ENCODE data around the gene C2CD2L. TPM values are rescaled to one million over a fixed set of nuclear protein-coding genes. Genes with fewer than 3 reads are reported as not detected.

Gene C2CD2L
- total RNA-seq, 2 experiments from 2014 or later = 10.6 to 19.0 TPM

GRCh38 chr11:119067371-119068222 lies 39.5 kb upstream of the C2CD2L start, which contains the start of gene VPS11:
Gene VPS11 (plus strand): TSS chr11:119067818. CDS start chr11:119067824, 6 bp downstream.
- H3K4me3 ChIP-seq (ENCODE audit: low read depth, low read length, poor library complexity, severe bottlenecking) = peak within 1 kb of the TSS; percentile 83
- TF ChIP-seq CTCF (conservative IDR thresholded peaks at IDR 0.05; ENCODE audit: low read length) (no peak), EZH2phosphoT487 (IDR thresholded peaks at IDR 0.05; ENCODE audit: borderline replicate concordance, low read depth, low read length) (no peak)
- no peaks in the 10 kb centered on the region for H3K9me2 ChIP-seq (ENCODE audit: insufficient read depth, low read length)
- TSS peak; percentile 89 for BruUV-seq (replicated peaks)
- peaks cover 25% of the 10 kb centered on the region for H3K79me2 ChIP-seq (ENCODE audit: insufficient read depth, low read depth, low read length)
- intact Hi-C loops (cut with micrococcal nuclease; ENCODE audit: unreplicated experiment) = loop anchor here (1.0 to 5.0 kb wide), 3 partner anchors 17 to 255 kb away; partner anchors contain the start of gene HMBS
- no peaks in the 10 kb centered on the region for H3K9me3 ChIP-seq (ENCODE audit: low read length)
- DNase-seq (ENCODE audit: low spot score) = peak; percentile 98
- H4K20me1 ChIP-seq (ENCODE audit: insufficient read depth, low read length) = no peaks in the 10 kb centered on the region
- POLR2A ChIA-PET = interaction anchor here (0.5 to 3.0 kb wide), 17 partner anchors 10 to 162 kb away, joined by 3 to 22 read pairs (median 4); partner anchors contain the start of genes CENATAC, DPAGT1 and HMBS
- peaks cover 23% of the 10 kb centered on the region for H3K4me1 ChIP-seq (ENCODE audit: insufficient read depth, low read length, poor library complexity, severe bottlenecking)
- peak within 1 kb of the TSS; percentile 90 for H2AFZ ChIP-seq (ENCODE audit: low read length)
- H3K27ac ChIP-seq (ENCODE audit: low read depth, low read length, poor library complexity, severe bottlenecking) = peak within 1 kb of the TSS; percentile 75
- H3K4me2 ChIP-seq (ENCODE audit: low read length) = peak within 1 kb of the TSS; percentile 88
- H3K36me3 ChIP-seq (ENCODE audit: insufficient read depth, low read length) = peaks cover 24% of the 10 kb centered on the region
- CTCF ChIA-PET (ENCODE audit: unreplicated experiment) = no interaction called here

GRCh38 chr11:119077839-119078238 lies 29.3 kb upstream of the C2CD2L start:
- CTCF ChIA-PET (ENCODE audit: unreplicated experiment) = interaction anchor here (0.6 kb wide), 1 partner anchor 9 kb away, joined by 3 read pairs; no protein-coding TSS in a partner anchor
- no peak for TF ChIP-seq CTCF (conservative IDR thresholded peaks at IDR 0.05; ENCODE audit: low read length)
- no peak for TF ChIP-seq EZH2phosphoT487 (IDR thresholded peaks at IDR 0.05; ENCODE audit: borderline replicate concordance, low read depth, low read length)

More at GRCh38 chr11:119077839-119078238, 29.3 kb upstream of the C2CD2L start:
- Histone ChIP-seq H2AFZ (ENCODE audit: low read length) (no peak overlapping the region), H3K9me2 (ENCODE audit: insufficient read depth, low read length) (no peaks in the 10 kb centered on the region), H3K79me2 (ENCODE audit: insufficient read depth, low read depth, low read length) (no peaks in the 10 kb centered on the region), H3K4me2 (ENCODE audit: low read length) (no peak overlapping the region), H3K27ac (ENCODE audit: low read depth, low read length, poor library complexity, severe bottlenecking) (no peak overlapping the region), H3K9me3 (ENCODE audit: low read length) (no peaks in the 10 kb centered on the region), H3K36me3 (ENCODE audit: insufficient read depth, low read length) (peaks cover 82% of the 10 kb centered on the region), H4K20me1 (ENCODE audit: insufficient read depth, low read length) (no peaks in the 10 kb centered on the region), H3K4me1 (ENCODE audit: insufficient read depth, low read length, poor library complexity, severe bottlenecking) (no peaks in the 10 kb centered on the region), H3K4me3 (ENCODE audit: low read depth, low read length, poor library complexity, severe bottlenecking) (no peak overlapping the region)
- POLR2A ChIA-PET = interaction anchor here (0.6 to 1.0 kb wide), 3 partner anchors 25 to 174 kb away, joined by 3 to 5 read pairs (median 4); no protein-coding TSS in a partner anchor
- no TSS peak for BruUV-seq (replicated peaks)
- DNase-seq (ENCODE audit: low spot score) = no peak
- intact Hi-C loops (cut with micrococcal nuclease; ENCODE audit: unreplicated experiment) = no loop called here
